IMR-90 (cell line): ENCODE results near the gene ATP6V1E1.

Experiments
- CEBPB ChIP-seq: IDR thresholded peaks from 2 replicates; pipeline ENCODE4 v1.6.1; 2012; ENCODE audit warnings: low read depth, low read length, improper control_type of control experiment
- CHD1 ChIP-seq: IDR thresholded peaks from 2 replicates; pipeline ENCODE4 v1.6.1; 2012; ENCODE audit warnings: low read depth, low read length, improper control_type of control experiment
- MAFK ChIP-seq: IDR thresholded peaks from 2 replicates; pipeline ENCODE4 v1.6.1; 2012; ENCODE audit warnings: low read depth, low read length, improper control_type of control experiment
- MXI1 ChIP-seq: IDR thresholded peaks from 2 replicates; pipeline ENCODE4 v1.6.1; 2012; ENCODE audit warnings: low read depth, mild to moderate bottlenecking, low read length, moderate library complexity, borderline replicate concordance
- POLR2A ChIP-seq: IDR thresholded peaks from 2 replicates; pipeline ENCODE4 v1.6.1; 2012; ENCODE audit warnings: mild to moderate bottlenecking, low read depth, low read length
- RFX5 ChIP-seq: IDR thresholded peaks from 2 replicates; pipeline ENCODE4 v1.8.0; 2012; ENCODE audit warnings: low read depth, mild to moderate bottlenecking, low read length, moderate library complexity
- TF ChIP-seq, protein P1 (sequence below): conservative IDR thresholded peaks from 2 replicates; pipeline ENCODE4 v1.5.1; 2012; ENCODE audit warnings: mild to moderate bottlenecking, low read depth, low read length, improper control_type of control experiment
- TF ChIP-seq, protein P2 (sequence below): fragments of 150-350 bp; IDR thresholded peaks from 2 replicates; pipeline ENCODE4 v1.6.1; 2017; ENCODE audit warnings: mild to moderate bottlenecking, antibody characterized with exemption, low read length, low read depth

DNA sequence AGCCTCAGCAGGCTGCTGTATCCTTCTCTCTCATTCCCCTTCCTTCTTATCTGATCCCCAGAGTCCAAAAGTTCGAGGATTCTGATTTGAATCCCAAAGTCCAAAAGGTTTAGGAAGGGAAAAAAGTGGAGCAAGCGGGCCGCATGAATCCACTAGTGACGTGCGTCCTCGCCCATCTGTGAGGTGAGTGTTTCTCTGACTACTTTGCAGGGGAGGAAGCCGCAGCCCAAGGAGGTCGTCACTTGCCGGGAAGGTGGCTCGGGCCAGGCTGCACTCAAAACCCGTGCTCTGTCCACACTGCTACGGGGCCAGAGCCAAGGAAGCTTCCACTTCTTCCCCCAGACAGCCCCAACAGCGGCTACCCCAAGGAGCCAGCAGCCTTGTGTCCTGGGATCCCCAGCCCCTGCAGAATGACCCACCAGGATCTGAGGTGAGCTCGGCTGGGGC is 49.0 kb downstream of the ATP6V1E1 start:
- TF ChIP-seq, protein P1, sequence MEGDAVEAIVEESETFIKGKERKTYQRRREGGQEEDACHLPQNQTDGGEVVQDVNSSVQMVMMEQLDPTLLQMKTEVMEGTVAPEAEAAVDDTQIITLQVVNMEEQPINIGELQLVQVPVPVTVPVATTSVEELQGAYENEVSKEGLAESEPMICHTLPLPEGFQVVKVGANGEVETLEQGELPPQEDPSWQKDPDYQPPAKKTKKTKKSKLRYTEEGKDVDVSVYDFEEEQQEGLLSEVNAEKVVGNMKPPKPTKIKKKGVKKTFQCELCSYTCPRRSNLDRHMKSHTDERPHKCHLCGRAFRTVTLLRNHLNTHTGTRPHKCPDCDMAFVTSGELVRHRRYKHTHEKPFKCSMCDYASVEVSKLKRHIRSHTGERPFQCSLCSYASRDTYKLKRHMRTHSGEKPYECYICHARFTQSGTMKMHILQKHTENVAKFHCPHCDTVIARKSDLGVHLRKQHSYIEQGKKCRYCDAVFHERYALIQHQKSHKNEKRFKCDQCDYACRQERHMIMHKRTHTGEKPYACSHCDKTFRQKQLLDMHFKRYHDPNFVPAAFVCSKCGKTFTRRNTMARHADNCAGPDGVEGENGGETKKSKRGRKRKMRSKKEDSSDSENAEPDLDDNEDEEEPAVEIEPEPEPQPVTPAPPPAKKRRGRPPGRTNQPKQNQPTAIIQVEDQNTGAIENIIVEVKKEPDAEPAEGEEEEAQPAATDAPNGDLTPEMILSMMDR = no peak
- TF ChIP-seq POLR2A (no peak), RFX5 (no peak), MXI1 (no peak), CHD1 (no peak), CEBPB (no peak), MAFK (no peak)
- TF ChIP-seq, protein P2, sequence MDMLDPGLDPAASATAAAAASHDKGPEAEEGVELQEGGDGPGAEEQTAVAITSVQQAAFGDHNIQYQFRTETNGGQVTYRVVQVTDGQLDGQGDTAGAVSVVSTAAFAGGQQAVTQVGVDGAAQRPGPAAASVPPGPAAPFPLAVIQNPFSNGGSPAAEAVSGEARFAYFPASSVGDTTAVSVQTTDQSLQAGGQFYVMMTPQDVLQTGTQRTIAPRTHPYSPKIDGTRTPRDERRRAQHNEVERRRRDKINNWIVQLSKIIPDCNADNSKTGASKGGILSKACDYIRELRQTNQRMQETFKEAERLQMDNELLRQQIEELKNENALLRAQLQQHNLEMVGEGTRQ = no peak
